H1 (cell line): ENCODE results near the gene PACS1. TPM values are rescaled to one million over a fixed set of nuclear protein-coding genes. Genes with fewer than 3 reads are reported as not detected.

ENCODE experiments used
- CTCF ChIA-PET: fragments of 300-600 bp; sonication (Branson Sonifier 250); formaldehyde crosslinking; loops from one replicate; lab custom pipeline; 2021; ENCODE audit not compliant: partially characterized antibody; lab: Charles Lee
- POLR2A ChIA-PET: fragments of 300-600 bp; sonication (Branson Sonifier 250); formaldehyde crosslinking; loops from one replicate; lab custom pipeline; 2021; ENCODE audit warnings: inconsistent platforms; ENCODE audit not compliant: partially characterized antibody; lab: Charles Lee
- DNase-seq, 2 experiments: peaks; one replicate each; pipeline versions ENCODE4 v3.0.0 to v3.0.0-alpha.2; 2010 to 2022; ENCODE audit warnings: low spot score in 2 of 2, low read depth in 1 of 2, mixed read lengths in 1 of 2
- FAIRE-seq: peaks from 2 replicates; lab custom pipeline; 2011; peaks lifted over from hg19 to GRCh38; lab: Jason Lieb, UNC
- H2AFZ ChIP-seq: 2 replicates; pipeline ENCODE4 v1.8.1; 2012; ENCODE audit warnings: low read length, inconsistent platforms
- H2AK5ac ChIP-seq: 2 replicates; pipeline ENCODE4 v1.6.1; 2013; ENCODE audit warnings: low read depth, low read length
- H2BK120ac ChIP-seq: replicated peaks from 2 replicates; pipeline ENCODE3; 2013; ENCODE audit warnings: low read depth, low read length, inconsistent platforms
- H2BK12ac ChIP-seq: 2 replicates; pipeline ENCODE4 v1.6.1; 2013; ENCODE audit warnings: low read depth, low read length
- H2BK15ac ChIP-seq: 2 replicates; pipeline ENCODE4 v1.6.1; 2013; ENCODE audit warnings: low read length
- H2BK20ac ChIP-seq: 2 replicates; pipeline ENCODE4 v1.6.1; 2013; ENCODE audit warnings: low read length
- H2BK5ac ChIP-seq: 2 replicates; pipeline ENCODE4 v1.6.1; 2013; ENCODE audit warnings: low read depth, low read length
- H3K14ac ChIP-seq: 2 replicates; pipeline ENCODE4 v1.6.1; 2013; ENCODE audit warnings: inconsistent platforms; ENCODE audit not compliant: insufficient read length
- H3K18ac ChIP-seq: 2 replicates; pipeline ENCODE4 v1.6.1; 2013; ENCODE audit warnings: low read length; ENCODE audit errors: extremely low read depth
- H3K23ac ChIP-seq: 2 replicates; pipeline ENCODE4 v1.6.1; 2013; ENCODE audit warnings: inconsistent platforms; ENCODE audit not compliant: insufficient read length
- H3K23me2 ChIP-seq: 2 replicates; pipeline ENCODE4 v1.6.1; 2013; ENCODE audit warnings: low read depth, low read length
- H3K27ac ChIP-seq: 2 replicates; pipeline ENCODE4 v1.6.1; 2011; ENCODE audit warnings: low read depth, low read length, inconsistent platforms
- H3K27me3 ChIP-seq, 4 experiments: replicated peaks in 1 of 4; 1 replicate in 1 of 4; 2 replicates in 3 of 4; pipeline versions ENCODE4 v1.6.1 to v1.8.1; 2011 to 2013; ENCODE audit warnings: low read length in 3 of 4, mild to moderate bottlenecking in 3 of 4, inconsistent platforms in 2 of 4, mixed read lengths in 2 of 4, moderate library complexity in 1 of 4; ENCODE audit not compliant: control insufficient read depth in 3 of 4, insufficient read depth in 3 of 4; ENCODE audit errors: extremely low read depth in 1 of 4
- H3K36me3 ChIP-seq, 4 experiments: 2 replicates each; pipeline versions ENCODE4 v1.6.1 to v1.8.1; 2011 to 2013; ENCODE audit warnings: mild to moderate bottlenecking in 4 of 4, low read length in 3 of 4, moderate library complexity in 2 of 4, control low read depth in 1 of 4, inconsistent platforms in 1 of 4; ENCODE audit not compliant: insufficient read depth in 4 of 4, control insufficient read depth in 2 of 4
- H3K4ac ChIP-seq: replicated peaks from 2 replicates; pipeline ENCODE3; 2013; ENCODE audit warnings: low read length, low read depth, mixed read lengths, inconsistent platforms; ENCODE audit not compliant: insufficient read length
- H3K4me1 ChIP-seq, 4 experiments: replicated peaks in 1 of 4; 1 replicate in 1 of 4; 2 replicates in 3 of 4; pipeline versions ENCODE4 v1.6.1 to v1.8.1; 2011 to 2013; ENCODE audit warnings: low read length in 3 of 4, inconsistent platforms in 2 of 4, mixed read lengths in 1 of 4; ENCODE audit not compliant: insufficient read depth in 4 of 4, control insufficient read depth in 3 of 4
- H3K4me2 ChIP-seq, 2 experiments: 2 replicates each; pipeline versions ENCODE4 v1.6.1 to v1.8.1; 2011 to 2013; ENCODE audit warnings: low read depth in 2 of 2, low read length in 2 of 2, control low read depth in 1 of 2, inconsistent platforms in 1 of 2, mild to moderate bottlenecking in 1 of 2; ENCODE audit not compliant: insufficient read depth in 1 of 2
- H3K4me3 ChIP-seq, 4 experiments: fragments of 200-600, 300-600 bp in 1 of 4; sonication (generic), shearing (Covaris generic), sonication (Bioruptor Twin) in 1 of 4; 2 replicates each; pipeline versions ENCODE4 v1.5.1 to v1.8.1; 2011 to 2016; ENCODE audit warnings: low read length in 4 of 4, low read depth in 3 of 4, control low read depth in 2 of 4, inconsistent platforms in 2 of 4, mild to moderate bottlenecking in 2 of 4, mixed read lengths in 1 of 4, moderate library complexity in 1 of 4; ENCODE audit not compliant: insufficient read depth in 2 of 4; ENCODE audit errors: extremely low read depth in 1 of 4
- H3K56ac ChIP-seq: replicated peaks from 2 replicates; pipeline ENCODE3; 2013; ENCODE audit warnings: low read depth, mild to moderate bottlenecking, mixed read lengths, low read length, inconsistent platforms; ENCODE audit not compliant: insufficient read length
- H3K79me1 ChIP-seq: 2 replicates; pipeline ENCODE4 v1.6.1; 2013; ENCODE audit warnings: low read depth, low read length, control low read depth
- H3K79me2 ChIP-seq, 2 experiments: 2 replicates each; pipeline versions ENCODE4 v1.6.1 to v1.8.1; 2012 to 2013; ENCODE audit warnings: low read length in 2 of 2, mild to moderate bottlenecking in 2 of 2, inconsistent platforms in 1 of 2; ENCODE audit not compliant: insufficient read depth in 2 of 2, control insufficient read depth in 1 of 2
- H3K9ac ChIP-seq, 4 experiments: replicated peaks in 1 of 4; 1 replicate in 1 of 4; 2 replicates in 3 of 4; pipeline versions ENCODE4 v1.6.1 to v1.8.1; 2011 to 2013; ENCODE audit warnings: low read depth in 3 of 4, low read length in 3 of 4, control low read depth in 2 of 4, mild to moderate bottlenecking in 2 of 4, moderate library complexity in 2 of 4, inconsistent platforms in 1 of 4; ENCODE audit errors: extremely low read depth in 1 of 4
- H3K9me3 ChIP-seq, 2 experiments: 2 replicates each; pipeline versions ENCODE4 v1.6.1 to v1.8.1; 2012 to 2013; ENCODE audit warnings: mild to moderate bottlenecking in 2 of 2, moderate library complexity in 2 of 2, control low read depth in 1 of 2, inconsistent platforms in 1 of 2, low read depth in 1 of 2, low read length in 1 of 2, mixed read lengths in 1 of 2; ENCODE audit not compliant: insufficient read depth in 2 of 2
- H4K20me1 ChIP-seq, 2 experiments: replicated peaks in 1 of 2; 2 replicates each; pipeline versions ENCODE3 to v1.8.1; 2011 to 2013; ENCODE audit warnings: inconsistent platforms in 2 of 2, low read length in 2 of 2, mild to moderate bottlenecking in 1 of 2; ENCODE audit not compliant: insufficient read depth in 2 of 2, control insufficient read depth in 1 of 2
- H4K5ac ChIP-seq: 2 replicates; pipeline ENCODE4 v1.6.1; 2013; ENCODE audit warnings: low read length, low read depth, mixed read lengths, inconsistent platforms; ENCODE audit not compliant: insufficient read length
- H4K8ac ChIP-seq: 2 replicates; pipeline ENCODE4 v1.8.0; 2013; ENCODE audit warnings: mild to moderate bottlenecking, moderate library complexity, low read length, inconsistent platforms; ENCODE audit not compliant: insufficient read depth; ENCODE audit errors: extremely low read depth
- H4K91ac ChIP-seq: replicated peaks from 2 replicates; pipeline ENCODE3; 2013; ENCODE audit warnings: low read length, mixed read lengths, inconsistent platforms; ENCODE audit not compliant: insufficient read length
- ATF2 ChIP-seq: IDR thresholded peaks from 2 replicates; pipeline ENCODE4 v1.6.1; 2012; ENCODE audit warnings: low read length, inconsistent platforms
- BCL11A ChIP-seq, 2 experiments: IDR thresholded peaks; one replicate each; pipeline ENCODE4 v1.6.1; 2011; ENCODE audit warnings: low read depth in 2 of 2, low read length in 2 of 2, mild to moderate bottlenecking in 2 of 2
- CBX8 ChIP-seq: fragments of 300-800, 300-1000 bp; sonication (generic); IDR thresholded peaks from 2 replicates; pipeline ENCODE4 v1.7.1; 2016; ENCODE audit warnings: low read depth, low read length, borderline replicate concordance
- JUND ChIP-seq: IDR thresholded peaks from 2 replicates; pipeline ENCODE4 v1.6.1; 2011; ENCODE audit warnings: mild to moderate bottlenecking, improper control_type of control experiment, low read length
- MAFK ChIP-seq: IDR thresholded peaks from 2 replicates; pipeline ENCODE4 v1.6.1; 2012; ENCODE audit warnings: low read depth, mild to moderate bottlenecking, improper control_type of control experiment, low read length
- NANOG ChIP-seq: IDR thresholded peaks from 2 replicates; pipeline ENCODE4 v1.6.1; 2011; ENCODE audit warnings: low read length, low read depth, mild to moderate bottlenecking, inconsistent platforms; ENCODE audit not compliant: insufficient read depth, poor library complexity, severe bottlenecking
- NRF1 ChIP-seq: IDR thresholded peaks from 2 replicates; pipeline ENCODE4 v1.6.1; 2011; ENCODE audit warnings: mild to moderate bottlenecking, low read depth, low read length, improper control_type of control experiment
- POLR2AphosphoS5 ChIP-seq: IDR thresholded peaks from 2 replicates; pipeline ENCODE4 v1.6.1; 2011; ENCODE audit warnings: low read depth, low read length
- SIN3A ChIP-seq, 2 experiments: IDR thresholded peaks in 1 of 2; conservative IDR thresholded peaks in 1 of 2; 2 replicates each; pipeline ENCODE4 v1.6.1; 2011 to 2012; ENCODE audit warnings: low read length in 2 of 2, improper control_type of control experiment in 1 of 2, low read depth in 1 of 2, mild to moderate bottlenecking in 1 of 2
- SP2 ChIP-seq: IDR thresholded peaks from 2 replicates; pipeline ENCODE4 v1.6.1; 2012; ENCODE audit warnings: mild to moderate bottlenecking, low read length, inconsistent platforms
- SP4 ChIP-seq: IDR thresholded peaks from 2 replicates; pipeline ENCODE4 v1.6.1; 2012; ENCODE audit warnings: low read length, inconsistent platforms
- TBP ChIP-seq: IDR thresholded peaks from 2 replicates; pipeline ENCODE4 v1.6.1; 2011; ENCODE audit warnings: low read depth, low read length, improper control_type of control experiment
- ZNF274 ChIP-seq: IDR thresholded peaks from 2 replicates; pipeline ENCODE4 v1.7.0; 2012; ENCODE audit warnings: low read length, borderline replicate concordance; ENCODE audit errors: extremely low read depth
- WGBS, 2 experiments: shearing (Covaris generic) in 1 of 2; methylation state at CpG; one replicate each; pipeline versions ENCODE4 v1.1.6 to v1.1.7; 2013 to 2015; ENCODE audit warnings: low lambda C conversion rate in 2 of 2, mixed read lengths in 2 of 2, inconsistent platforms in 1 of 2, low coverage in 1 of 2, missing lambda C conversion rate in 1 of 2; ENCODE audit not compliant: insufficient replicate concordance in 2 of 2, insufficient coverage in 1 of 2, insufficient read length in 1 of 2; ENCODE audit errors: extremely low coverage in 1 of 2, missing lambda C conversion rate in 1 of 2; 5-methylcytosine and 5-hydroxymethylcytosine counted together
- polyA plus RNA-seq, 7 experiments: library from polyadenylated mRNA; depleted of rRNA in 3 of 7; stranded (reverse) in 5 of 7; unstranded in 2 of 7; fragments of >200 nt in 5 of 7; fragments of 200-250 nt in 2 of 7; gene quantifications; 1 replicate in 5 of 7; 2 replicates in 1 of 7; 4 replicates in 1 of 7; pipeline versions ENCODE4 v1.2.1 to v1.2.3, GENCODE V29; 2011 to 2013; ENCODE audit warnings: missing spikeins in 2 of 7, mixed read lengths in 2 of 7
- total RNA-seq: library from RNA; stranded (reverse); fragmentation: NEBNext Ultra II Directional; extraction: Animal tissue kit (Norgen Biotek cat#: 25700); gene quantifications from 2 replicates; pipeline ENCODE4 v1.2.1, GENCODE V29; 2021

The PACS1 gene
- total and polyA plus RNA-seq, 2 of the 8 experiments (the other 6 are each of a cell fraction or from before 2014, with no cell fraction given), result 11.5 to 36.0 TPM

DNA sequence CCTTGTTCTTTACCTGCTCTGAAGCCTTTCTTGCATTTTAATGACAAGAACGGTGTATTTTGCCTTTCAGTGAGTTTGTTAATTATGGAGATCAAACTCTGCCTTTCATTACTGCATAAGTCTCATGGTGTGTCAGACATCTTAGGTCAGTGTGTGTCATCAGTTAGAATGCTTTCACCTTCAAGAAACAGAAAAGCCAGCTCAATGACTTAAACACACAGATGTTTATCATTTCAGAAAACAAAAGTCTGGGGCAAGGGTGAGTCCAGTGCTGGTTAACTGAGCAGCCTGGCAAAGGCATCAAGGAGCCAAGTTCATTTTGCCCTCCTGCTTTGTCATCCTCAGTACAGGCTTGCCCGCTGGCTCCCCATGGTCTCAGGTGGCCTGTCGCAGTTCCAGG is 54.5 kb downstream of the PACS1 start:
- Histone ChIP-seq H3K27ac (no peak overlapping the region), H3K36me3 (no peaks in the 10 kb centered on the region), H2BK20ac (no peak overlapping the region), H3K4me3 (no peak overlapping the region), H2BK120ac (no peak overlapping the region), H3K23ac (no peak overlapping the region), H3K23me2 (no peaks in the 10 kb centered on the region), H2AFZ (no peak overlapping the region), H2BK5ac (no peak overlapping the region), H3K4me1 (peaks cover 3 to 24% (median 12%) of the 10 kb centered on the region in 4 experiments; a peak in 6 of 7 replicates), H3K79me2 (no peaks in the 10 kb centered on the region), H4K8ac (no peak overlapping the region), H2AK5ac (no peak overlapping the region), H4K91ac (no peak overlapping the region), H3K18ac (no peak overlapping the region), H4K5ac (no peak overlapping the region), H3K56ac (no peak overlapping the region), H3K9ac (no peak overlapping the region), H3K27me3 (no peaks in the 10 kb centered on the region; a peak in 1 of 7 replicates), H2BK12ac (no peak overlapping the region), H3K4ac (no peak overlapping the region), H4K20me1 (no peaks in the 10 kb centered on the region), H3K9me3 (no peaks in the 10 kb centered on the region), H3K79me1 (no peaks in the 10 kb centered on the region; the same call in 1 of the 2 replicates), H3K14ac (no peak overlapping the region), H2BK15ac (no peak overlapping the region), H3K4me2 (no peak overlapping the region)
- CTCF ChIA-PET, result interaction anchor here (1.1 to 3.7 kb wide), 5 partner anchors 9 to 58 kb away, joined by 3 to 17 read pairs (median 4); no protein-coding TSS in a partner anchor
- 85% methylated on average over 3 of the region's 3 CpGs; no CpG with 5 or more reads in 1 of the 2 experiments for WGBS, 2 experiments
- POLR2A ChIA-PET, result interaction anchor here (0.6 to 1.9 kb wide), 3 partner anchors 10 to 106 kb away, joined by 3 to 6 read pairs (median 5); no protein-coding TSS in a partner anchor
- FAIRE-seq (no peak), DNase-seq (no peak)
- TF ChIP-seq ZNF274 (no peak), CBX8 (no peak), ATF2 (no peak), POLR2AphosphoS5 (no peak), SP4 (no peak), MAFK (no peak), NRF1 (no peak), SP2 (no peak), TBP (no peak), NANOG (no peak), SIN3A (conservative IDR thresholded peaks at IDR 0.05 in 1 of 2, IDR thresholded peaks at IDR 0.05 in 1 of 2; ENCODE audit: low read depth in 1 of 2, low read length in 2 of 2) (no peak), JUND (no peak), BCL11A (IDR thresholded peaks at IDR 0.05; ENCODE audit: low read depth in 2 of 2, low read length in 2 of 2) (no peak)
